DOHH2 (cell line): ENCODE measurements around the gene CPEB4.
A peak's percentile ranks its signal among the peaks of the same experiment; 100 is the strongest.

ENCODE experiments used
- H3F3A ChIP-seq: fragments of 200-600 bp; sonication (generic), shearing (Covaris generic); 2 replicates; pipeline ENCODE4 v1.6.0; 2016; ENCODE audit warnings: antibody characterized with exemption, mild to moderate bottlenecking; ENCODE audit not compliant: control insufficient read depth, insufficient read depth
- H3K27ac ChIP-seq: fragments of 200-600 bp; sonication (generic); 2 replicates; pipeline ENCODE4 v1.5.1; 2014; ENCODE audit warnings: low read depth, mild to moderate bottlenecking, low read length, moderate library complexity
- H3K27me3 ChIP-seq: fragments of 200-600 bp; sonication (generic); 2 replicates; pipeline ENCODE4 v1.6.1; 2014; ENCODE audit warnings: mild to moderate bottlenecking, low read length, mixed read lengths; ENCODE audit not compliant: control insufficient read depth
- H3K36me3 ChIP-seq: fragments of 200-600 bp; sonication (generic); 2 replicates; pipeline ENCODE4 v1.6.1; 2014; ENCODE audit warnings: mild to moderate bottlenecking, low read length, moderate library complexity, mixed read lengths; ENCODE audit not compliant: control insufficient read depth
- H3K4me1 ChIP-seq: fragments of 200-600 bp; sonication (generic); 2 replicates; pipeline ENCODE4 v1.6.1; 2014; ENCODE audit warnings: mild to moderate bottlenecking, low read length, mixed read lengths; ENCODE audit not compliant: control insufficient read depth
- H3K4me2 ChIP-seq: fragments of 200-600 bp; sonication (generic); 2 replicates; pipeline ENCODE4 v1.6.0; 2014; ENCODE audit warnings: mild to moderate bottlenecking, low read length, moderate library complexity
- H3K4me3 ChIP-seq: fragments of 200-600 bp; sonication (generic); 2 replicates; pipeline ENCODE4 v1.5.1; 2014; ENCODE audit warnings: mild to moderate bottlenecking, low read length, mixed read lengths
- H3K79me2 ChIP-seq: fragments of 200-600 bp; sonication (generic); 2 replicates; pipeline ENCODE4 v1.6.1; 2014; ENCODE audit warnings: mild to moderate bottlenecking, low read length, mixed read lengths; ENCODE audit not compliant: control insufficient read depth
- H3K9me2 ChIP-seq: fragments of 200-600 bp; sonication (generic); replicated peaks from 2 replicates; pipeline ENCODE4 v1.6.1; 2014; ENCODE audit warnings: mild to moderate bottlenecking, low read length, mixed read lengths; ENCODE audit not compliant: control insufficient read depth
- H3K9me3 ChIP-seq: fragments of 200-600 bp; sonication (generic); 2 replicates; pipeline ENCODE4 v1.6.1; 2014; ENCODE audit warnings: antibody characterized with exemption, low read length, mixed read lengths; ENCODE audit not compliant: control insufficient read depth, insufficient read depth
- H4K20me1 ChIP-seq: fragments of 200-600 bp; sonication (generic); 2 replicates; pipeline ENCODE4 v1.6.0; 2014; ENCODE audit warnings: low read depth, mild to moderate bottlenecking, antibody characterized with exemption, low read length, moderate library complexity; ENCODE audit not compliant: control insufficient read depth, insufficient read depth
- CTCF ChIP-seq: fragments of 200-600 bp; sonication (generic); IDR thresholded peaks from one replicate; pipeline ENCODE4 v1.5.1; 2014; ENCODE audit warnings: antibody characterized with exemption, mild to moderate bottlenecking, low read depth, low read length; ENCODE audit not compliant: poor library complexity, severe bottlenecking
- EZH2phosphoT487 ChIP-seq: fragments of 200-600 bp; sonication (generic); IDR thresholded peaks from 2 replicates; pipeline ENCODE4 v1.6.1; 2017; ENCODE audit warnings: borderline replicate concordance, mild to moderate bottlenecking, antibody characterized with exemption, low read length, moderate library complexity, mixed read lengths

The CPEB4 gene

GRCh38 chr5:173885475-173886010 is 2.6 kb upstream of the CPEB4 start:
- Histone ChIP-seq H3K27ac (no peak overlapping the region), H3K9me2 (no peaks in the 10 kb centered on the region), H3K79me2 (peaks cover 4% of the 10 kb centered on the region; the same call in 1 of the 2 replicates), H3K4me3 (no peak overlapping the region), H4K20me1 (no peaks in the 10 kb centered on the region), H3K4me2 (no peak overlapping the region), H3F3A (0 out of 2 replicates have a peak, but pooled peaks cover 4% of the 10 kb centered on the region), H3K27me3 (no peaks in the 10 kb centered on the region), H3K4me1 (peaks cover 37% of the 10 kb centered on the region), H3K9me3 (0 out of 2 replicates have a peak, but pooled peaks cover 3% of the 10 kb centered on the region), H3K36me3 (no peaks in the 10 kb centered on the region)
- TF ChIP-seq CTCF (no peak), EZH2phosphoT487 (no peak)

- H3F3A ChIP-seq, result 0 out of 2 replicates have a peak, but pooled peaks cover 4% of the 10 kb centered on the region
- H3K79me2 ChIP-seq, result peaks cover 4% of the 10 kb centered on the region; the same call in 1 of the 2 replicates
- TF ChIP-seq EZH2phosphoT487 (no peak), CTCF (peak; percentile 22)
- no peaks in the 10 kb centered on the region for H3K9me2 ChIP-seq
- H4K20me1 ChIP-seq, result no peaks in the 10 kb centered on the region
- 0 out of 2 replicates have a peak, but pooled peaks cover 3% of the 10 kb centered on the region for H3K9me3 ChIP-seq
- H3K4me3 ChIP-seq, result no peak overlapping the region
- peaks cover 40% of the 10 kb centered on the region for H3K4me1 ChIP-seq
- no peaks in the 10 kb centered on the region for H3K27me3 ChIP-seq
- H3K36me3 ChIP-seq, result no peaks in the 10 kb centered on the region
- no peak overlapping the region for H3K27ac ChIP-seq
- H3K4me2 ChIP-seq, result no peak overlapping the region
Observed at GRCh38 chr5:173886150-173886549, 2.0 kb upstream of the CPEB4 start.

- 0 out of 2 replicates have a peak, but pooled peaks cover 3% of the 10 kb centered on the region for H3K9me3 ChIP-seq
- TF ChIP-seq CTCF (no peak), EZH2phosphoT487 (no peak)
- peaks cover 59% of the 10 kb centered on the region for H3K4me1 ChIP-seq
- H3K27me3 ChIP-seq, result no peaks in the 10 kb centered on the region
- no peaks in the 10 kb centered on the region for H3K36me3 ChIP-seq
- no peak overlapping the region for H3K27ac ChIP-seq
- peaks cover 13% of the 10 kb centered on the region for H3K79me2 ChIP-seq
- peak overlapping the region; percentile 78 for H3K4me3 ChIP-seq
- H4K20me1 ChIP-seq, result no peaks in the 10 kb centered on the region
- H3F3A ChIP-seq, result peaks cover 6% of the 10 kb centered on the region; the same call in 1 of the 2 replicates
- peak overlapping the region; percentile 76 for H3K4me2 ChIP-seq
- H3K9me2 ChIP-seq, result no peaks in the 10 kb centered on the region
Observed at GRCh38 chr5:173888473-173889131, 453 bp downstream of the CPEB4 start.
